Liver (tissue), 9 donors: ENCODE data around the gene KSR2. TPM values are rescaled to one million over a fixed set of nuclear protein-coding genes. Genes with fewer than 3 reads are reported as not detected.

Source experiments
- DNase-seq: peaks from one replicate; pipeline ENCODE4 v3.0.0-alpha.2; 2017; ENCODE audit warnings: low spot score
- H3K27ac ChIP-seq, 2 donors: one replicate each; pipeline ENCODE4 v1.7.0; 2013; ENCODE audit warnings: inconsistent platforms in 2 of 2, low read length in 2 of 2, control low read depth in 1 of 2, low read depth in 1 of 2, mild to moderate bottlenecking in 1 of 2
- H3K27me3 ChIP-seq, 4 donors: one replicate each; pipeline versions ENCODE4 v1.6.1 to v1.7.0; 2013; ENCODE audit warnings: low read length in 3 of 4, inconsistent platforms in 1 of 4, mild to moderate bottlenecking in 1 of 4, moderate library complexity in 1 of 4; ENCODE audit not compliant: control insufficient read depth in 4 of 4, insufficient read depth in 4 of 4
- H3K36me3 ChIP-seq, 4 donors: one replicate each; pipeline versions ENCODE4 v1.6.1 to v1.7.0; 2013; ENCODE audit warnings: low read length in 3 of 4, mild to moderate bottlenecking in 3 of 4, low read depth in 1 of 4, moderate library complexity in 1 of 4; ENCODE audit not compliant: control insufficient read depth in 4 of 4, insufficient read depth in 3 of 4
- H3K4me1 ChIP-seq, 4 donors: one replicate each; pipeline versions ENCODE4 v1.6.1 to v1.7.0; 2013; ENCODE audit warnings: low read length in 3 of 4, mild to moderate bottlenecking in 3 of 4, moderate library complexity in 1 of 4; ENCODE audit not compliant: control insufficient read depth in 4 of 4, insufficient read depth in 4 of 4
- H3K4me3 ChIP-seq, 3 donors: one replicate each; pipeline versions ENCODE4 v1.6.1 to v1.7.0; 2013; ENCODE audit warnings: low read length in 3 of 3, control low read depth in 1 of 3, low read depth in 1 of 3, mild to moderate bottlenecking in 1 of 3
- H3K9ac ChIP-seq, 2 donors: one replicate each; pipeline ENCODE4 v1.7.0; 2013; ENCODE audit warnings: low read length in 2 of 2, mild to moderate bottlenecking in 2 of 2, moderate library complexity in 2 of 2, control low read depth in 1 of 2, low read depth in 1 of 2
- H3K9me3 ChIP-seq, 4 donors: one replicate each; pipeline versions ENCODE4 v1.6.1 to v1.7.0; 2013; ENCODE audit warnings: low read length in 3 of 4; ENCODE audit not compliant: control insufficient read depth in 4 of 4
- EGR1 ChIP-seq, 2 donors: IDR thresholded peaks; 2 replicates each; pipeline ENCODE4 v1.6.1; 2016 to 2018; ENCODE audit warnings: antibody characterized with exemption in 2 of 2, low read depth in 2 of 2
- FOXA1 ChIP-seq: IDR thresholded peaks from 2 replicates; pipeline ENCODE4 v1.6.1; 2016; ENCODE audit warnings: antibody characterized with exemption
- FOXA2 ChIP-seq: IDR thresholded peaks from 2 replicates; pipeline ENCODE4 v1.6.1; 2016; ENCODE audit warnings: antibody characterized with exemption
- GABPA ChIP-seq, 2 donors: IDR thresholded peaks in 1 of 2; conservative IDR thresholded peaks in 1 of 2; 2 replicates each; pipeline ENCODE4 v1.6.1; 2016; ENCODE audit warnings: antibody characterized with exemption in 2 of 2, mild to moderate bottlenecking in 1 of 2, moderate library complexity in 1 of 2
- HNF4A ChIP-seq, 2 donors: conservative IDR thresholded peaks; 2 replicates each; pipeline ENCODE4 v1.6.1; 2016; ENCODE audit warnings: antibody characterized with exemption in 2 of 2, mild to moderate bottlenecking in 2 of 2
- HNF4G ChIP-seq: IDR thresholded peaks from 2 replicates; pipeline ENCODE4 v1.6.1; 2016; ENCODE audit warnings: antibody characterized with exemption
- JUND ChIP-seq, 2 donors: IDR thresholded peaks; 2 replicates each; pipeline ENCODE4 v1.6.1; 2016; ENCODE audit warnings: antibody characterized with exemption in 2 of 2
- NR2F2 ChIP-seq: IDR thresholded peaks from 2 replicates; pipeline ENCODE4 v1.6.1; 2016; ENCODE audit warnings: antibody characterized with exemption
- RAD21 ChIP-seq, 2 donors: IDR thresholded peaks; 2 replicates each; pipeline ENCODE4 v1.6.1; 2016; ENCODE audit warnings: antibody characterized with exemption in 2 of 2, mild to moderate bottlenecking in 2 of 2
- RXRA ChIP-seq, 2 donors: IDR thresholded peaks; 2 replicates each; pipeline ENCODE4 v1.6.1; 2017 to 2018; ENCODE audit warnings: antibody characterized with exemption in 2 of 2, mild to moderate bottlenecking in 1 of 2
- SP1 ChIP-seq: IDR thresholded peaks from 2 replicates; pipeline ENCODE4 v1.6.1; 2018; ENCODE audit warnings: antibody characterized with exemption, mild to moderate bottlenecking
- TAF1 ChIP-seq: conservative IDR thresholded peaks from 2 replicates; pipeline ENCODE4 v1.6.1; 2016; ENCODE audit warnings: antibody characterized with exemption, mild to moderate bottlenecking
- YY1 ChIP-seq: IDR thresholded peaks from 2 replicates; pipeline ENCODE4 v1.6.1; 2016; ENCODE audit warnings: antibody characterized with exemption, mild to moderate bottlenecking
- WGBS: extraction: QIAGEN DNeasy Blood & Tissue Kit; methylation state at CpG from one replicate; pipeline ENCODE4 v1.1.7; 2013; 5-methylcytosine and 5-hydroxymethylcytosine counted together
- polyA plus RNA-seq, 2 donors: library from polyadenylated mRNA; stranded (reverse) in 1 of 2; unstranded in 1 of 2; fragments of 200-250 nt in 1 of 2; fragments of >200 nt in 1 of 2; fragmentation: Nextera tagmentation in 1 of 2; extraction: Ambion mirVana in 1 of 2; gene quantifications; one replicate each; pipeline versions ENCODE4 v1.2.1 to v1.2.3, GENCODE V29; 2013 to 2015
- total RNA-seq, 2 donors: library from RNA; depleted of rRNA; stranded (reverse); fragments of >200 nt; gene quantifications; one replicate each; pipeline ENCODE4 v1.2.3, GENCODE V29; 2014
- TF ChIP-seq, protein P1 (sequence below): IDR thresholded peaks from 2 replicates; pipeline ENCODE4 v1.6.1; 2016; ENCODE audit warnings: antibody characterized with exemption
- TF ChIP-seq, protein P2 (sequence below): IDR thresholded peaks from 2 replicates; pipeline ENCODE4 v1.6.1; 2016; ENCODE audit warnings: antibody characterized with exemption, mild to moderate bottlenecking
- TF ChIP-seq, protein P3 (sequence below): IDR thresholded peaks from 2 replicates; pipeline ENCODE4 v1.6.1; 2016; ENCODE audit warnings: antibody characterized with exemption
- TF ChIP-seq, protein P4 (sequence below): IDR thresholded peaks from 2 replicates; pipeline ENCODE4 v1.6.1; 2016; ENCODE audit warnings: antibody characterized with exemption
- donor health status: healthy.
- donor health status: healthy.
- donor health status: healthy.
- donor health status: healthy.
- donor health status: healthy.

Gene KSR2
- total and polyA plus RNA-seq, 4 donors: under 0.01 to 0.02 (median under 0.01) TPM; not detected in 1

DNA sequence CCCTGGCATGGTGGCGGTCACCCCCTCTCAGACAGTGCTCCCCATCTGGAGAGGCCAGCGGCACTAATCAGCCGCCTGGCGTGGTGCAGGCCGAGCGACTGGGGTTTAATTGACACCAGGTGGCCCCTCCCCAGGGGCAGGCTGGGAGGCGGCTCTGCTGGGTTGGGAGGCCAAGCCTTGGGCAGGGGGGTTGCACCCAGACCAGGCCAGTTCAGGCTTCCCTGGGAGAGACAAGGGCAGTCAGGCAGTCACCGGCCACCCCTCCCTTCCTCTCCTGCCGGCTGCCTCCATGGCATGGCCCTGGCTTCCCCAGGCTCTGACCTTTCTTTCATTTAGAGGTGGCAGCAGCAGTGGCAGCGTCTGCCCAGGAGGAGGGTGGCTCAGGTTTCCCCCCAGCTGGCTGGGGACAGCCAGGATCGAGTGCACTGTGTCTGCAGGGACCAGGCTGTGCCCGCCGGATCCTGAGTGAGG, 529.2 kb downstream of the KSR2 start:
- TF ChIP-seq FOXA2 (no peak), HNF4A (conservative IDR thresholded peaks at IDR 0.05) (no peak), YY1 (no peak), GABPA (IDR thresholded peaks at IDR 0.05 in 1 of 2, conservative IDR thresholded peaks at IDR 0.05 in 1 of 2) (no peak), HNF4G (no peak), NR2F2 (no peak), TAF1 (no peak), RAD21 (IDR thresholded peaks at IDR 0.05) (no peak), EGR1 (IDR thresholded peaks at IDR 0.05; ENCODE audit: low read depth in 2 of 2) (no peak), JUND (IDR thresholded peaks at IDR 0.05) (no peak), RXRA (IDR thresholded peaks at IDR 0.05) (no peak)
- TF ChIP-seq, protein P1, sequence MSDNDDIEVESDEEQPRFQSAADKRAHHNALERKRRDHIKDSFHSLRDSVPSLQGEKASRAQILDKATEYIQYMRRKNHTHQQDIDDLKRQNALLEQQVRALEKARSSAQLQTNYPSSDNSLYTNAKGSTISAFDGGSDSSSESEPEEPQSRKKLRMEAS: no peak
- TF ChIP-seq, protein P2, sequence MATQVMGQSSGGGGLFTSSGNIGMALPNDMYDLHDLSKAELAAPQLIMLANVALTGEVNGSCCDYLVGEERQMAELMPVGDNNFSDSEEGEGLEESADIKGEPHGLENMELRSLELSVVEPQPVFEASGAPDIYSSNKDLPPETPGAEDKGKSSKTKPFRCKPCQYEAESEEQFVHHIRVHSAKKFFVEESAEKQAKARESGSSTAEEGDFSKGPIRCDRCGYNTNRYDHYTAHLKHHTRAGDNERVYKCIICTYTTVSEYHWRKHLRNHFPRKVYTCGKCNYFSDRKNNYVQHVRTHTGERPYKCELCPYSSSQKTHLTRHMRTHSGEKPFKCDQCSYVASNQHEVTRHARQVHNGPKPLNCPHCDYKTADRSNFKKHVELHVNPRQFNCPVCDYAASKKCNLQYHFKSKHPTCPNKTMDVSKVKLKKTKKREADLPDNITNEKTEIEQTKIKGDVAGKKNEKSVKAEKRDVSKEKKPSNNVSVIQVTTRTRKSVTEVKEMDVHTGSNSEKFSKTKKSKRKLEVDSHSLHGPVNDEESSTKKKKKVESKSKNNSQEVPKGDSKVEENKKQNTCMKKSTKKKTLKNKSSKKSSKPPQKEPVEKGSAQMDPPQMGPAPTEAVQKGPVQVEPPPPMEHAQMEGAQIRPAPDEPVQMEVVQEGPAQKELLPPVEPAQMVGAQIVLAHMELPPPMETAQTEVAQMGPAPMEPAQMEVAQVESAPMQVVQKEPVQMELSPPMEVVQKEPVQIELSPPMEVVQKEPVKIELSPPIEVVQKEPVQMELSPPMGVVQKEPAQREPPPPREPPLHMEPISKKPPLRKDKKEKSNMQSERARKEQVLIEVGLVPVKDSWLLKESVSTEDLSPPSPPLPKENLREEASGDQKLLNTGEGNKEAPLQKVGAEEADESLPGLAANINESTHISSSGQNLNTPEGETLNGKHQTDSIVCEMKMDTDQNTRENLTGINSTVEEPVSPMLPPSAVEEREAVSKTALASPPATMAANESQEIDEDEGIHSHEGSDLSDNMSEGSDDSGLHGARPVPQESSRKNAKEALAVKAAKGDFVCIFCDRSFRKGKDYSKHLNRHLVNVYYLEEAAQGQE: no peak
- 85% methylated on average over 13 of the region's 13 CpGs for WGBS
- Histone ChIP-seq H3K27ac (no peak overlapping the region), H3K4me3 (no peak overlapping the region), H3K9me3 (no peaks in the 10 kb centered on the region), H3K36me3 (no peaks in the 10 kb centered on the region), H3K9ac (no peak overlapping the region), H3K27me3 (peaks cover 0 to 2% (median 0%) of the 10 kb centered on the region in 4 donors), H3K4me1 (no peaks in the 10 kb centered on the region)
- DNase-seq: no peak

DNA sequence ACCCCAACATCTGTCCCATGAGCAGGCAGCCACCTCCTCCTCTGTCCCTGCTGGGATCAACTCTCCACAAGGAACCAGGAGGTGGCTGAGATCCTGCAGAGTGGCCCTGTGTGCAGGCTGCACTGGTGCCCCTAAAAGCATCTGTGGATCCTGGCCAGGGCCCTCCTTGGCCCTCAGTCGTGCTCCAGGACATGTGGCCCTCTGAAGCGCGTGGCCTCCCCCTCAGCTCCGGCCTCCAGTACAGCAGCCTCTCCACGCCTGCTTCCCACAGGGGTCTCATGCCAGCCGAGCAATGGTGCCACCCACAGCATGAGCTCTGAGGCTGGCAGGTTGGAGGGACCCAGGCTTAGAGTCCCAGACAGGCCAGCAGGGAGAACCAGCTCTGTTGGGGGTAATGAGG, 530.0 kb downstream of the KSR2 start:
- Histone ChIP-seq H3K9ac (no peak overlapping the region), H3K4me3 (no peak overlapping the region), H3K36me3 (no peaks in the 10 kb centered on the region), H3K4me1 (no peaks in the 10 kb centered on the region), H3K9me3 (no peaks in the 10 kb centered on the region), H3K27me3 (peaks cover 0 to 2% (median 0%) of the 10 kb centered on the region in 4 donors), H3K27ac (no peak overlapping the region)
- TF ChIP-seq RAD21 (IDR thresholded peaks at IDR 0.05) (no peak), SP1 (no peak), RXRA (IDR thresholded peaks at IDR 0.05) (no peak), HNF4A (conservative IDR thresholded peaks at IDR 0.05) (no peak), NR2F2 (no peak), TAF1 (no peak), GABPA (IDR thresholded peaks at IDR 0.05 in 1 of 2, conservative IDR thresholded peaks at IDR 0.05 in 1 of 2) (no peak), FOXA1 (no peak)
- TF ChIP-seq, protein P3, sequence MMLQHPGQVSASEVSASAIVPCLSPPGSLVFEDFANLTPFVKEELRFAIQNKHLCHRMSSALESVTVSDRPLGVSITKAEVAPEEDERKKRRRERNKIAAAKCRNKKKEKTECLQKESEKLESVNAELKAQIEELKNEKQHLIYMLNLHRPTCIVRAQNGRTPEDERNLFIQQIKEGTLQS: no peak
- TF ChIP-seq, protein P4, sequence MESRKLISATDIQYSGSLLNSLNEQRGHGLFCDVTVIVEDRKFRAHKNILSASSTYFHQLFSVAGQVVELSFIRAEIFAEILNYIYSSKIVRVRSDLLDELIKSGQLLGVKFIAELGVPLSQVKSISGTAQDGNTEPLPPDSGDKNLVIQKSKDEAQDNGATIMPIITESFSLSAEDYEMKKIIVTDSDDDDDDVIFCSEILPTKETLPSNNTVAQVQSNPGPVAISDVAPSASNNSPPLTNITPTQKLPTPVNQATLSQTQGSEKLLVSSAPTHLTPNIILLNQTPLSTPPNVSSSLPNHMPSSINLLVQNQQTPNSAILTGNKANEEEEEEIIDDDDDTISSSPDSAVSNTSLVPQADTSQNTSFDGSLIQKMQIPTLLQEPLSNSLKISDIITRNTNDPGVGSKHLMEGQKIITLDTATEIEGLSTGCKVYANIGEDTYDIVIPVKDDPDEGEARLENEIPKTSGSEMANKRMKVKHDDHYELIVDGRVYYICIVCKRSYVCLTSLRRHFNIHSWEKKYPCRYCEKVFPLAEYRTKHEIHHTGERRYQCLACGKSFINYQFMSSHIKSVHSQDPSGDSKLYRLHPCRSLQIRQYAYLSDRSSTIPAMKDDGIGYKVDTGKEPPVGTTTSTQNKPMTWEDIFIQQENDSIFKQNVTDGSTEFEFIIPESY: no peak
- 88% methylated on average over 6 of the region's 6 CpGs for WGBS
- DNase-seq: no peak
